IPS-11a (cell line): ENCODE measurements around the gene HIRIP3.

Source experiments
- H3K4me3 ChIP-seq: one replicate; pipeline ENCODE4 v1.5.1; 2013; ENCODE audit warnings: low read depth, low read length, control low read depth

Gene HIRIP3

DNA sequence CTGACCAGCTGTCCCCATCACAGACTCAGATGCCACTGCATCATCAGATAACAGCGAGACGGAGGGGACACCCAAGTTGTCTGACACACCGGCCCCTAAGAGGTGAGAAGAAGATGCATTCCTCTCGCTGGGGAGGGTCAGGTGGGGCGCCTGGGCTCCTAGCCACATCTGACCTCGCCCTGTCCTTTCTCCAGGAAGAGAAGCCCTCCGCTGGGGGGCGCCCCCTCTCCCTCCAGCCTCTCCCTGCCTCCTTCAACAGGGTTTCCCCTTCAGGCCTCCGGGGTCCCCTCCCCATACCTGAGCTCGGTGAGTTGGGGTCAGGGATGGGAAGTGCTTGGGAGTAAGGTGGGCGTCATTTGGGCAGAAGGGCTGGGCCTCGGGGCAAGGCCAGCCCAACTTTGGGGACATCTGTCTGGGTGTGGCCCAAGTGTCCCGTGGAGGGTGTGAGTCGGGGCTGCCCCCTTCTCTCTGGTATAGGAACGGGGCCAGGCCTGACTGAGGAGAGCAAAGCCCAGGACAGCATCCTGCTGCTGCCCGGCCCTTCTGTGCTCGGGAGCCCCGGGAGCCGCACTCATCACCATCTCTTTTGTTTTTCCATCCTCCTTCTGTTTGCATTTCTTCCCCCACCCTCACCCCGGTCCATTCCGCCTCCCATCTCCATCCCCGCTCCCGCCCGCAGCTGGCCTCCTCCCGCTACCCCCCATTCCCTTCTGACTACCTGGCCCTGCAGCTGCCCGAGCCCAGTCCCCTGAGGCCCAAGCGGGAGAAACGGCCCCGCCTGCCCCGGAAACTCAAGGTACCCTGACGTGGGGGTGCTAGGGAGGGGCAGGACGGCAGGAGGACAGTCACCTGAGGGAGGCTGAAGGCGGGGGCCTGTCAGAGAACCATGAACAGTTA, 5.6 kb upstream of the HIRIP3 start:
- no peak overlapping the region for H3K4me3 ChIP-seq

- no peak overlapping the region for H3K4me3 ChIP-seq
Measured at GRCh38 chr16:29999605-30000004, 4.2 kb upstream of the HIRIP3 start.

DNA sequence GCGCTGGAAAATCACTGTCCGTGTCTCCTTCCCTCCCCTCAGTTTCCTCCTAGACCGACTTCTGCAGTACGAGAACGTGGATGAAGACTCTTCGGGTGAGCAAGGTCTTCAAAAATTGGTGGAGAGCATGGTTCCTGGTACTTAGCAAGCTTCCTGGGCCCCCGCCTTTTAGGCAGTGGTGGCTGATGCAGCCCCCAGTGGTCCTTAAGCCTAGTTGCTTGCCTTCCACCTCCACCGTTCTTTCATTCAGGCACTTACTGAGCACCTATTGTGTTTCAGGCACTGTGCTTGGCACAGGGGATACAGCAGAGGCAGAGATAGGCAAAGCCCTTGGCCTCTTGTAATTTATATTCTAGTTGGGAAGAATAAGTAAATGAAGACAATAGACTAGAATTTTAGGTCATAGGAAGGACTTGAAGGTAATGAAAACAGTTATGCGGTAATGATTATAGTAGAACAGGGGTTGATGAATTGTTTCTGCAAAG, 1.4 kb upstream of the HIRIP3 start:
- peak overlapping the region; percentile 71 for H3K4me3 ChIP-seq

DNA sequence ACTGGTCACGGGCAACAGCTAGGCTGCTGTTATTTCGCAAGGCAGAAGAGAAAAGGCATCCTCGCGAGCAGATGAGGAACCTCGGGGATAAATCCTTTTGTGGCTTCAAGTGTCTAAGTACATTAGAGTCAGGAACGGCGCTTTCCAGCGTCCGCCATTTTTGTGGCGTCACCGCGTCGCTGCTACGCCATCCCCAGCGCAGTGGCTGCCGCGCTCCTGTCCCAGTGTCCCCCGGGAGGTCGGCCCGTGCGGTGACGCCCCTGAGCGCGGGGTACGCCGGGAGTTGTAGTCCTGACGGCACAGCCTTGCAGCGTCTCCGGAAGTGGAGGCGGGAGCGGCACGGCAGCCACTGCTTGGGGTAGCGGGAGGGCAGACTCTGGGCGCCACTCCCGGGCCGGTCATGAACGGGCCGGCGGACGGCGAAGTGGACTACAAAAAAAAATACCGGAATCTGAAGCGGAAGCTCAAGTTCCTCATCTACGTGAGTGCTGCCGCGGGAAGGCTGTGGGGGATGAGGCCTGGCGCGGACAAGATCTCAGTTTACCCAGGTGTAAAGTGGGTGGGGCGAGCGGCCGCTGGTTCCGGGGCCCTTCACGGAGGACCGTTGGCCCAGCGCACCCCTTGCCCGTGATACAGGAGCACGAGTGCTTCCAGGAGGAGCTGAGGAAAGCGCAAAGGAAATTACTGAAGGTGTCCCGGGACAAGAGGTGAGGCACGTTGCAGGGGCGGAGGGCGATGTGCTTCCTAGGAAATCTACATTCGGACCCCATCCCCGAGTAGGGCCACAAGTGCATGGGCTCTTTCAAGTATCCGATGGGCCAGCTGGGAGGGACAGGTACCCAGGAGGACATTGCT, 721 bp upstream of the HIRIP3 start, which contains the start of gene INO80E:
TSS of gene INO80E (plus strand) at position 331 of the 855 bp plus-strand sequence. CDS start at position 401, 70 bp downstream.
- peak within 1 kb of the TSS; percentile 71 for H3K4me3 ChIP-seq

- H3K4me3 ChIP-seq: peak overlapping the region; percentile 71
Measured at GRCh38 chr16:29994600-29995323, 655 bp downstream of the HIRIP3 start.

DNA sequence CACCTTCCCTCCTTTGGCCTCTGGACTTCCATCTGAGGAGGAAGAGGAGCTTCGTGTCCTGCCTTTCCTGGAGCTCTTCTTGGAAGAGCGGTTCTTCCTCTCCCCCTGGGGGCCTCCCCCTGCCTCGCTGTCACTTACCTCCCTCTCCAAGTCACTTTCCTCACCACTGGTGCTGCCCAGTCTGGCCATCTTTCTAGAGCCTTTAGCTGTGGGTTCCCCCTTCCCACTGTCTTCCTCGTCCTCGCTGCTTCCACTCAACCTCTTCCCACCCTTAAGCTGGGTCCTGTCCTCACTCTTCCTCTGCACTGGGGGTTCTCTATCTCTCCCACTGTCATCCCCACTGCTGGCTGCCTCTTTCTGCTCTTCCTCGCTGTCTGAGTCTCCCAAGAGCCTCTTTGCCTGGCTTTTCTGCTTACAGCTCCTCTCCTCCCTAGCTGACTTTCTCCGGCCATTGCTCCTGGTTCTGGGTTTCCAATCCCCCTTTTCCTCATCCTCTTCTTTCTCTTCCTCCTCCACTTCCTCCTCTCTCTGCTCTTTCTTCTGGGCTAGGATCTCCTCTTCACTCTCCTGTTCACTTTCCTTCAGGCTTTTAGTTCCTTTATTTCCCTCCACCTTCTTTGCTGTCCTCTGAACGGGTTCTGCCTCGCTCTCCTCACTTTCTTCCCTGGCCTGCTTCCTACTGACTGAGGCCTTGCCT, 1.4 kb downstream of the HIRIP3 start:
- H3K4me3 ChIP-seq: no peak overlapping the region

- H3K4me3 ChIP-seq: no peak overlapping the region
Measured at GRCh38 chr16:29993191-29993902, 2.1 kb downstream of the HIRIP3 start.

DNA sequence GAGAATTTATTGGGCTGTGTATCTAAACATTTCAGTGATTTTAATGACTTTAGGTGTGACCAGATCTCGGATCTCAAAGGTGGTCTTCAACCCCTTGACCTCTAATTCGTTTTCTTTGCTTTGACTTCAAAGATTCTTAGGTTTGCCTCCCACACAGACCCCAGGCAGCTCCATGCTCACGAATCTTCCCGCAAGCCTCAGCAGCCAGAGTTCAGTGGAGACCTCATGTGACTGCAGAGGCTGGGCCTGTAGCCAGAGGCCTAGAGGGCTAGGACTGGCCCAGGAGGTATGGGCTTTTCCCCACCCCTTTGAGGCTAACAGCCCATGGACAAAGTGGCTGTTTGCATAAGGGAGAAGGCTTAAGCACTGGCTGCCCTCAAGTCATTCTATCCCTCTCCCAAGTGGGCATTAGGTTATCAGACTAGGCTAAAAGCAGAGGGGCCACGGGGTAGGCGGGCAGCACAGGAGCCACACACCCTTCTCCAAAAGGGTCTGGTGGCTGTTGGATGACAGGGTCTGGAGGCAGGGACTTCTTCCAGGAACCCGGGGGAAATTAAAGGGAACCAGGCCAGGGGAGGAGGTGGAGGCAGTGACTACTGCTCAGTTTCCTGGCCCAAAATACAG, 3.0 kb downstream of the HIRIP3 start:
- H3K4me3 ChIP-seq: no peak overlapping the region

DNA sequence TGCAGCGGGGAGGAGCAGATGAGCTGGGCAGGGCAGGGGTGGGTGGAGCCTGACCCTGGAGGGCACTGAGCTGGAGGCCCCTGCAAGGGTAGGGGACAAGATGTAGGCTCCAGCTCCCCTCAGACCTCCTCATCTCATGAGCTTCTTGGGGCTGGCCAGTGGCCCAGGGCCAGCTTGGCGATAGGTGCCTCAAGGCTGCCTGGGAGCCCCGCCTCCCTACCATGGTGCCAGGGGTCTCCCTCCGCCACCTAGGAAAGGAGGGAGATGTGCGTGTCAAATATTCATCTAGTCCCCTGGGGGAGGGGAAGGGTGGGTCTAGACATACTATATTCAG, 3.9 kb downstream of the HIRIP3 start:
- H3K4me3 ChIP-seq: no peak overlapping the region

GRCh38 chr16:29990883-29991570, 4.4 kb downstream of the HIRIP3 start:
- no peak overlapping the region for H3K4me3 ChIP-seq

DNA sequence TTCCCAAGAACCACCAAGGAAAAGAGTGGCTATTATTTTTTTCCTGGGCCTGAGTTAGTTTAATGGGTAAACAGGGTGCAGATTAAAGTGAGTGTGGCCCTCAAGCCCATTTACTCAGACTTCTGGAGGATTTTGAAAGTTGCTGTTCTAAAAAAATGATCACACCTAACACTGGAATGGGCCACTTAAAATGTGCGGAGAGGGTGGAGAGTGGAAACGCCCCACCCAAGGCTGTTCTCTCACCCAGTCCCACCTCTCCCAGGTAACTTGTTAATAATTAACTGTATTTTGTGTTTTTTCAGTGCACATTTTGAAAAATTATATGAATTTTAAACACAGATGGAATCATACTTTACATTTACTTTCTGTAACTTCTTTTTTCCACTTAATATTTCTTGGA, 5.4 kb downstream of the HIRIP3 start:
- H3K4me3 ChIP-seq: no peak overlapping the region

DNA sequence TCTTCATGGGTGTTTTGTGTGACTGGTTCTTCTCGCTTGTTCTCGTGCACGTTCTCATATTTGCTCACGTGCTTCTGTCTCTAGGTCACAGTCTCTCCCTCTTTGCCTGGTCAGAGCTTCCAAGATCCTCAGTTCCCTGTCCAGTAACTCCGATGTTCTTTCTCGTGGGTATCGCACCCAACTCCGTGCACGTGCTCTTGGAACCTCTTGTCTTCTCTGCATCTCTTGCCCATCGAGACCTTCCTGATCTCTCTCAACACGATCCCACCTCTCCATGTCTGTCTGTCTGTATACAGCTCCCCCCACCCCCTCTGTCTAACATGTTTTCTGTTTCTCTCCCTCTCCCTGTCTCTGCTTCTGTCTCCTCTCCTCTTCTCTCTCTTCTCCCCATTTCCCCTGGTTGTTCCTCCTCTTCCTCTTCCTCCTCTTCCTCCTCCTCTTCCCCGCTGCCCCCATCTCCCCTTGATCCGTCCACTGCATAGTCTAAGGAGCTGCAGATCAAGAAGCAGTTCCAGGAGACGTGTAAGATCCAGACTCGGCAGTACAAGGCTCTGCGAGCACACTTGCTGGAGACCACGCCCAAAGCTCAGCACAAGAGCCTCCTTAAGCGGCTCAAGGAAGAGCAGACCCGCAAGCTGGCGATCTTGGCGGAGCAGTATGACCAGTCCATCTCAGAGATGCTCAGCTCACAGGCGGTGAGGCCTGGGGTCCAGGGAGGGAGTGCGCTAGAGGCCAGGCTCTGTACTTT, 6.1 kb downstream of the HIRIP3 start:
- no peak overlapping the region for H3K4me3 ChIP-seq

- H3K4me3 ChIP-seq: no peak overlapping the region
Measured at GRCh38 chr16:29988346-29989075, 6.9 kb downstream of the HIRIP3 start.

DNA sequence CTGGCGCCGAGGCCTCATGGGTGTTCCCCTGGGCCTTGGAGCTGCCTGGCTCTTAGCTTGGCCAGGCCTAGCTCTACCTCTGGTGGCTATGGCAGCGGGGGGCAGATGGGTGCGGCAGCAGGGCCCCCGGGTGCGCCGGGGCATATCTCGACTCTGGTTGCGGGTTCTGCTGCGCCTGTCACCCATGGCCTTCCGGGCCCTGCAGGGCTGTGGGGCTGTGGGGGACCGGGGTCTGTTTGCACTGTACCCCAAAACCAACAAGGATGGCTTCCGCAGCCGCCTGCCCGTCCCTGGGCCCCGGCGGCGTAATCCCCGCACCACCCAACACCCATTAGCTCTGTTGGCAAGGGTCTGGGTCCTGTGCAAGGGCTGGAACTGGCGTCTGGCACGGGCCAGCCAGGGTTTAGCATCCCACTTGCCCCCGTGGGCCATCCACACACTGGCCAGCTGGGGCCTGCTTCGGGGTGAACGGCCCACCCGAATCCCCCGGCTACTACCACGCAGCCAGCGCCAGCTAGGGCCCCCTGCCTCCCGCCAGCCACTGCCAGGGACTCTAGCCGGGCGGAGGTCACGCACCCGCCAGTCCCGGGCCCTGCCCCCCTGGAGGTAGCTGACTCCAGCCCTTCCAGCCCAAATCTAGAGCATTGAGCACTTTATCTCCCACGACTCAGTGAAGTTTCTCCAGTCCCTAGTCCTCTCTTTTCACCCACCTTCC, 7.9 kb downstream of the HIRIP3 start:
- no peak overlapping the region for H3K4me3 ChIP-seq

DNA sequence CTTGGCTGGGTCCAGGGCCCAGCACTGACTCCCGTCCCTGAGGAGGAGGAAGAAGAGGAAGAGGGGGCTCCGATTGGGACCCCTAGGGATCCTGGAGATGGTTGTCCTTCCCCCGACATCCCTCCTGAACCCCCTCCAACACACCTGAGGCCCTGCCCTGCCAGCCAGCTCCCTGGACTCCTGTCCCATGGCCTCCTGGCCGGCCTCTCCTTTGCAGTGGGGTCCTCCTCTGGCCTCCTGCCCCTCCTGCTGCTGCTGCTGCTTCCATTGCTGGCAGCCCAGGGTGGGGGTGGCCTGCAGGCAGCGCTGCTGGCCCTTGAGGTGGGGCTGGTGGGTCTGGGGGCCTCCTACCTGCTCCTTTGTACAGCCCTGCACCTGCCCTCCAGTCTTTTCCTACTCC, 8.5 kb downstream of the HIRIP3 start:
- H3K4me3 ChIP-seq: no peak overlapping the region

- no peak overlapping the region for H3K4me3 ChIP-seq
Measured at GRCh38 chr16:29986231-29986630, 9.2 kb downstream of the HIRIP3 start.

DNA sequence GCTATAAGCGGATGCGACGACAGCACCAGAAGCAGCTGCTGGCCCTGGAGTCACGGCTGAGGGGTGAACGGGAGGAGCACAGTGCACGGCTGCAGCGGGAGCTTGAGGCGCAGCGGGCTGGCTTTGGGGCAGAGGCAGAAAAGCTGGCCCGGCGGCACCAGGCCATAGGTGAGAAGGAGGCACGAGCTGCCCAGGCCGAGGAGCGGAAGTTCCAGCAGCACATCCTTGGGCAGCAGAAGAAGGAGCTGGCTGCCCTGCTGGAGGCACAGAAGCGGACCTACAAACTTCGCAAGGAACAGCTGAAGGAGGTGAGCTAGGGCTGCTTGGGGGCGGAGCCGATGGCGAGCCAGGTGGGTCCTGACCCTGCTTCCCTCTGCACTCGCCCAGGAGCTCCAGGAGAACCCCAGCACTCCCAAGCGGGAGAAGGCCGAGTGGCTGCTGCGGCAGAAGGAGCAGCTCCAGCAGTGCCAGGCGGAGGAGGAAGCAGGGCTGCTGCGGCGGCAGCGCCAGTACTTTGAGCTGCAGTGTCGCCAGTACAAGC, 10.1 kb downstream of the HIRIP3 start:
- no peak overlapping the region for H3K4me3 ChIP-seq
